H54 (cell line): ENCODE measurements around the gene PSMD11.

ENCODE experiments used
- DNase-seq: peaks from one replicate; pipeline ENCODE4 v3.0.0; 2011; ENCODE audit warnings: low spot score, mixed read lengths; ENCODE audit not compliant: insufficient read length
- FAIRE-seq: peaks from 3 replicates; lab custom pipeline; 2011; peaks lifted over from hg19 to GRCh38; lab: Jason Lieb, UNC
- POLR2A ChIP-seq: IDR thresholded peaks from 2 replicates; pipeline ENCODE4 v1.6.1; 2011; ENCODE audit warnings: low read depth, mild to moderate bottlenecking, low read length

Gene PSMD11

GRCh38 chr17:32479074-32479617 is 34.8 kb downstream of the PSMD11 start:
- TF ChIP-seq POLR2A, result no peak
- FAIRE-seq (no peak), DNase-seq (no peak)

GRCh38 chr17:32481193-32481592 is 36.9 kb downstream of the PSMD11 start:
- DNase-seq (no peak), FAIRE-seq (no peak)
- no peak for TF ChIP-seq POLR2A

DNA sequence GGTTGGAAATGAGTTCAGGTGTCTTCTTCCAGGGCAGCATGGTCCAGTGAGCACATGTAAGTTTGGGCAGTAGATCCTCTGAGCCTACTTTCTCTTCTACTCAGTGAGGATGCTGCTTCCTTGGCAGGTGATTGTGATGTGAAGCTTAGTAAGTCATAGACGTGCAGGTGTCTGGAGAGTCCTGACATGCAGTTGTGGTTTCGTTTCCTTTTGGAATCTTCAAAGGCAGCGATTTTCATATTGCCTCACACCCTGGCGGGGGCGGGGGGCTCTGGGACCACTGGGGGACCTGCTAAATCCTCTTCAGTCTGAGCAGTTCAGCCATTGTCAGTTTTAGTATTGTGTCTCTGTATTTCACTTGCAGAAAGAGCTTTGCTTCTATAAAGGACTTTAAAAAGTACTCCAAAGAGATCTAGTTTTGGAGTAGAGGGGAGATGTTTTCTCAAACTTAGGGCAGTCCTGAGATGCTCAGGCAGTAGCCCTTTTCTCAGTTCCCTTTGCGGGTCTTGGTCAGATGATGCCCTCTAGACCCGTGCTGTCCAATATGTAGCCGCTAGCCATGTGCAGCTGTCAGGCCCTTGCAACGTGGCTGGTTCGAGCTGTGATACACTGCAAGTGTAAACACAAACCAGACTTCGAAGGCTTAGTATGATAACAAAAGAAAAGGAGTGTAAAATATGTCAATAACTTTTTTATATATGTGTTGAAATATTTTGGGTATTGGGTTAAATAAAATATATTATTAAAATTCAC is 38.4 kb downstream of the PSMD11 start:
- no peak for TF ChIP-seq POLR2A
- no peak for FAIRE-seq
- DNase-seq, result no peak

GRCh38 chr17:32483451-32484019 is 39.2 kb downstream of the PSMD11 start:
- no peak for TF ChIP-seq POLR2A
- FAIRE-seq, result no peak
- peak; percentile 73 for DNase-seq

GRCh38 chr17:32484041-32484461 is 39.7 kb downstream of the PSMD11 start:
- FAIRE-seq (no peak), DNase-seq (no peak)
- TF ChIP-seq POLR2A, result no peak

GRCh38 chr17:32484628-32485027 is 40.3 kb downstream of the PSMD11 start:
- DNase-seq, result no peak
- no peak for TF ChIP-seq POLR2A
- FAIRE-seq, result no peak

DNA sequence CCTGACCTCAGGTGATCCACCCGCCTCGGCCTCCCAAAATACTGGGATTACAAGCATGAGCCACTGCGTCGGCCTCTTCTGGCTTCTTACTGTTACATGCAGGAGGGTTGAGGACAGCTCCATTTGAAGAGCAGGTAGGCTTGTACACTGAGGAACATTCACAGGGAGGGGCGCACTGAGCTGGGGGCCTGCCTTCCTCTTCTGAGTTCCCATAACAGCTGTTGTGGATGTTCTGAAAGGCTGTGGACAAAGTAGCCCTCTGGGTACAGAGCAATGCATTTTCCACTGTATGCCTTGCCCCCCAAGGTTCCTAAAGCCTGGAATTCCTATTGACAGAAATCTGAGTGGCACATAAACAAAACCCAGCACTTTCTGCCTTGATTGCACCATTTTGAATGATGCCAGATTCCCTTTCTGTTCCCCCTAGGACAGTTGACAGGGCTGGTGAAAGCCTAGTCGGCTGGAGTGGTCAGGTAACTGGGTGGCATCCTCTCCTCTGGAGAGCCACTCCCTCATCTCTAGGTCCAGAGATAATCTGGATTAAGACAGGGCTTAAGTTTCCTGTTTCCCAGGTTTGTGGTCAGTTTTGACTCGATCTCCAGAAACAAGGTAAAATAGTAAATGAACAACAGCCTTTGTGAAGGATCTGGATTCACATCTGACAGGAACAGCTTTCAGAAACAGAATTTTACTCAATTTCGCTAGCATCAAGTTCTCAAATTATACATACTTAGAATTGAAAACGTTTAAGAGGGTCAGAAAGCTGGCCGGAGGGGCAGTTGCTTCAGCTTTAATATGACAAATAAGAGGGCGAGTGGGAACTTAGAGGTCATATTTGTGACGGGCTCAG is 41.2 kb downstream of the PSMD11 start:
- TF ChIP-seq POLR2A, result no peak
- DNase-seq, result no peak
- no peak for FAIRE-seq

- TF ChIP-seq POLR2A, result no peak
- FAIRE-seq (no peak), DNase-seq (peak; percentile 84)
These were observed 41.9 kb downstream of the PSMD11 start for GRCh38 chr17:32486111-32486700.

DNA sequence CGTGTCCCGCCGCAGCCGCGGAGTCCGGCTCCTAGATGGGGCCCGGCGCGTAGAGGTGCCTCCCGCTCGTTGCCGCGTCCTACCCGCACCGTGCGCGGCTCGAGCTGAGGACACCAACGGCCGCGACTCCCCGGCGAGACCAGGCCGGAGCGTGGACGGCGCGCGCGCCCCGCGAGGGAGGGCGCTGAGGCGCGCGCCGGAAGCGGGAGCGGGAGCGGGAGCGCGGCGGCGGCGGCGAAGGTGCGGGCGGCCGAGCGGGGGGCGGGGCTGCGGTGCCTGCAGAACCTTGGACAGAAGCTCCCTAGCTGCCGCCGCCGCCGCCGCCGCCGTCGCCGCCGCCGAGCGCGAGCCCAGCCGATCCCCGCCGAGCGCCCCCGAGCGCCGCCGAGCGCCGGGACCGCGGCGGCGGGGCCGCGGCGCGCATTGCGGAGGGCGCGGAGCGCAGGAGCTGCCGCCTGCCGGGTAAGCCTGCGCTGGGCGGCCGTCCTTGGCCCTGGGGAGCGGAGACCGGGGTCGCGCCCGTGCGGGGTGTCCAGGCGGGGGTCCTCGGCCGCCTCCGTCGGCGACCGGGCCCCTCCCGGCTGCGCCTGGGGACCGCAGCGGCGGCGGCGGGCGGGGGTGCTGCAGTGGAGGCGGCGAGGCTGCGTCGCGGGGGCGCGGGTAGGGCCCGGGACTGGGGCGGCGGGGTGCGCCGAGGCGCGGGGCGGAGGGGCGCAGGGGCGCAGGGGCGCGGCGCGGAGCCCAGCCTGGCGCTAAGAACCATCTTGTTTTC is 42.6 kb downstream of the PSMD11 start, which contains the start of gene CDK5R1:
Gene CDK5R1, plus strand, starts transcription at position 293 of the 772 bp plus-strand sequence. CDS start 628 bp downstream, outside the sequence.
- peak; percentile 88 for TF ChIP-seq POLR2A
- FAIRE-seq (no peak), DNase-seq (peak; percentile 66)

DNA sequence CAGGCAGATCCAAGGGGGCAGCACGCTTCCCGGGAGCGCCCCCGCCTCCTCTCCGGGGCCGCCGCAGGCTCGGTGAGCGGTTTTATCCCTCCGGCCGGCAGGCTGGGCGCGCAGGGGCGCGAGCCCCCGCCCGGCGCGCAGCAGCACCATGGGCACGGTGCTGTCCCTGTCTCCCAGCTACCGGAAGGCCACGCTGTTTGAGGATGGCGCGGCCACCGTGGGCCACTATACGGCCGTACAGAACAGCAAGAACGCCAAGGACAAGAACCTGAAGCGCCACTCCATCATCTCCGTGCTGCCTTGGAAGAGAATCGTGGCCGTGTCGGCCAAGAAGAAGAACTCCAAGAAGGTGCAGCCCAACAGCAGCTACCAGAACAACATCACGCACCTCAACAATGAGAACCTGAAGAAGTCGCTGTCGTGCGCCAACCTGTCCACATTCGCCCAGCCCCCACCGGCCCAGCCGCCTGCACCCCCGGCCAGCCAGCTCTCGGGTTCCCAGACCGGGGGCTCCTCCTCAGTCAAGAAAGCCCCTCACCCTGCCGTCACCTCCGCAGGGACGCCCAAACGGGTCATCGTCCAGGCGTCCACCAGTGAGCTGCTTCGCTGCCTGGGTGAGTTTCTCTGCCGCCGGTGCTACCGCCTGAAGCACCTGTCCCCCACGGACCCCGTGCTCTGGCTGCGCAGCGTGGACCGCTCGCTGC is 43.3 kb downstream of the PSMD11 start:
- no peak for FAIRE-seq
- no peak for DNase-seq
- no peak for TF ChIP-seq POLR2A

DNA sequence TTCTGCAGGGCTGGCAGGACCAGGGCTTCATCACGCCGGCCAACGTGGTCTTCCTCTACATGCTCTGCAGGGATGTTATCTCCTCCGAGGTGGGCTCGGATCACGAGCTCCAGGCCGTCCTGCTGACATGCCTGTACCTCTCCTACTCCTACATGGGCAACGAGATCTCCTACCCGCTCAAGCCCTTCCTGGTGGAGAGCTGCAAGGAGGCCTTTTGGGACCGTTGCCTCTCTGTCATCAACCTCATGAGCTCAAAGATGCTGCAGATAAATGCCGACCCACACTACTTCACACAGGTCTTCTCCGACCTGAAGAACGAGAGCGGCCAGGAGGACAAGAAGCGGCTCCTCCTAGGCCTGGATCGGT is 43.9 kb downstream of the PSMD11 start:
- TF ChIP-seq POLR2A, result no peak
- FAIRE-seq, result no peak
- DNase-seq, result no peak

DNA sequence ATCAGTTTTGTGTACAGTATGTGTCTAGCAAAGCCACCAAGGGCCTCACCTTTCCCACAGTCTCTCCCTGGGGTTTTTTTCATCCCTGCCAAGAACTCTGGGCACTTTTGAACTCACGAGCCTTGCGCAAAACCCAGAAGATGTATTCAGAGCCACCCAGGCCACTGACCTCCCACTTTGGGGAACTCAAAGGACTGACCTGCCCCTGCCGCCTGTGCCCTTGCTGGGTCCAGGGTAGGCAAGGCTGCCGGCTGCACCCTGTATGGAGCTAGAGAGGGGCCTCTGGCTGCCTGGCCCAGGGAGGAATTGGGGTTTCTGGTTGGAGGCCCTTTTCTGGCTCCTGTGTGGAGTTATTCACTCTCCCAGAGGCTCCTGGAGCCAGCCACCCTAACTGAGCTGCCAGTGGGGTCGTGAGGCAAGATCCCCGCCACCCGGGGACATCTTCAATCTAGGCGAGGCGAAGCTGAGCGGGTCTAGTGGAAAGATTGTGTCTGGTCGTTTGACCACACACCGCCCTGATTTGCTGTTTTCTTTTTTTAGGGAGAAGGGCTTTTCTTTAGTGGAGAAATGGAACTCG is 44.4 kb downstream of the PSMD11 start:
- TF ChIP-seq POLR2A, result no peak
- DNase-seq (no peak), FAIRE-seq (no peak)
